H9 (cell line): Measurements from ENCODE around the gene HPDL. TPM values are rescaled to one million over a fixed set of nuclear protein-coding genes. Genes with fewer than 3 reads are reported as not detected.
A peak's percentile ranks its signal among the peaks of the same experiment; 100 is the strongest.

Experiments
- DNase-seq: peaks from one replicate; pipeline ENCODE4 v3.0.0-alpha.2; 2017
- H2AFZ ChIP-seq: one replicate; pipeline ENCODE4 v1.6.1; 2013; ENCODE audit warnings: mild to moderate bottlenecking, low read length, control low read depth, moderate library complexity
- H2AK5ac ChIP-seq: 2 replicates; pipeline ENCODE4 v1.6.1; 2013; ENCODE audit warnings: low read length, control low read depth, mixed read lengths; ENCODE audit not compliant: insufficient read length
- H2BK120ac ChIP-seq: one replicate; pipeline ENCODE4 v1.6.1; 2013; ENCODE audit warnings: low read depth, mild to moderate bottlenecking, low read length, control low read depth, inconsistent platforms; ENCODE audit not compliant: poor library complexity, severe bottlenecking
- H2BK12ac ChIP-seq: 2 replicates; pipeline ENCODE4 v1.6.1; 2013; ENCODE audit warnings: low read length, control low read depth, mixed read lengths, low read depth; ENCODE audit not compliant: insufficient read length
- H2BK15ac ChIP-seq: 2 replicates; pipeline ENCODE4 v1.6.1; 2013; ENCODE audit warnings: low read depth, low read length, control low read depth
- H2BK20ac ChIP-seq: one replicate; pipeline ENCODE4 v1.6.1; 2013; ENCODE audit warnings: low read depth, mild to moderate bottlenecking, low read length, control low read depth, inconsistent platforms; ENCODE audit not compliant: poor library complexity, severe bottlenecking
- H2BK5ac ChIP-seq: 2 replicates; pipeline ENCODE4 v1.6.1; 2013; ENCODE audit warnings: low read length, control low read depth, mixed read lengths; ENCODE audit not compliant: insufficient read length
- H3K14ac ChIP-seq: 2 replicates; pipeline ENCODE4 v1.6.1; 2013; ENCODE audit warnings: low read length, control low read depth; ENCODE audit not compliant: insufficient read depth
- H3K18ac ChIP-seq: 2 replicates; pipeline ENCODE4 v1.6.1; 2013; ENCODE audit warnings: low read depth, mild to moderate bottlenecking, mixed read lengths, low read length, control low read depth; ENCODE audit not compliant: insufficient read length
- H3K23ac ChIP-seq: 2 replicates; pipeline ENCODE4 v1.6.1; 2013; ENCODE audit warnings: low read length, control low read depth, mixed read lengths, low read depth; ENCODE audit not compliant: insufficient read length
- H3K23me2 ChIP-seq: 2 replicates; pipeline ENCODE4 v1.6.1; 2013; ENCODE audit warnings: low read depth, mild to moderate bottlenecking, mixed read lengths, low read length, control low read depth; ENCODE audit not compliant: insufficient read length, poor library complexity, severe bottlenecking
- H3K27ac ChIP-seq: 2 replicates; pipeline ENCODE4 v1.5.1; 2013; ENCODE audit warnings: low read length, control low read depth, mixed read lengths, low read depth; ENCODE audit not compliant: insufficient read length
- H3K27me3 ChIP-seq: 2 replicates; pipeline ENCODE4 v1.6.1; 2013; ENCODE audit warnings: low read length, control low read depth, inconsistent platforms; ENCODE audit not compliant: insufficient read depth
- H3K4ac ChIP-seq: 2 replicates; pipeline ENCODE4 v1.6.1; 2013; ENCODE audit warnings: low read depth, mild to moderate bottlenecking, control low read depth, inconsistent platforms, low read length, moderate library complexity
- H3K4me1 ChIP-seq: 2 replicates; pipeline ENCODE4 v1.6.1; 2013; ENCODE audit warnings: low read length, control low read depth, inconsistent platforms; ENCODE audit not compliant: insufficient read depth
- H3K4me2 ChIP-seq: 2 replicates; pipeline ENCODE4 v1.6.1; 2013; ENCODE audit warnings: low read length, control low read depth, mixed read lengths; ENCODE audit not compliant: insufficient read length, insufficient read depth
- H3K56ac ChIP-seq: 2 replicates; pipeline ENCODE4 v1.6.1; 2013; ENCODE audit warnings: low read depth, mild to moderate bottlenecking, mixed read lengths, low read length, control low read depth; ENCODE audit not compliant: insufficient read length
- H3K79me1 ChIP-seq: 2 replicates; pipeline ENCODE4 v1.6.1; 2013; ENCODE audit warnings: low read depth, mild to moderate bottlenecking, moderate library complexity, low read length, control low read depth, inconsistent platforms; ENCODE audit not compliant: insufficient read depth, poor library complexity, severe bottlenecking
- H3K79me2 ChIP-seq: 2 replicates; pipeline ENCODE4 v1.6.1; 2013; ENCODE audit warnings: low read length, control low read depth, inconsistent platforms; ENCODE audit not compliant: insufficient read depth
- H3K9ac ChIP-seq: 2 replicates; pipeline ENCODE4 v1.6.1; 2013; ENCODE audit warnings: low read length, control low read depth, mixed read lengths; ENCODE audit not compliant: insufficient read length; ENCODE audit errors: extremely low read depth
- H3K9me3 ChIP-seq: one replicate; pipeline ENCODE4 v1.6.1; 2013; ENCODE audit warnings: low read depth, low read length, inconsistent platforms; ENCODE audit not compliant: control insufficient read depth
- H3T11ph ChIP-seq: one replicate; pipeline ENCODE4 v1.6.1; 2013; ENCODE audit warnings: mild to moderate bottlenecking, low read length, control low read depth, inconsistent platforms
- H4K20me1 ChIP-seq: one replicate; pipeline ENCODE4 v1.6.1; 2013; ENCODE audit not compliant: control insufficient read depth, insufficient read length, insufficient read depth
- H4K5ac ChIP-seq: 2 replicates; pipeline ENCODE4 v1.6.1; 2013; ENCODE audit warnings: low read depth, mild to moderate bottlenecking, mixed read lengths, low read length, control low read depth; ENCODE audit not compliant: insufficient read length
- H4K8ac ChIP-seq: replicated peaks from 2 replicates; pipeline ENCODE4 v1.6.1; 2013; ENCODE audit warnings: low read length, control low read depth, mixed read lengths, low read depth; ENCODE audit not compliant: insufficient read length
- H4K91ac ChIP-seq: 2 replicates; pipeline ENCODE4 v1.6.1; 2013; ENCODE audit warnings: low read depth, mild to moderate bottlenecking, moderate library complexity, mixed read lengths, low read length, control low read depth; ENCODE audit not compliant: insufficient read length
- H3K27ac Mint-ChIP-seq, 3 experiments: 2 replicates in 2 of 3; 3 replicates in 1 of 3; pipeline ENCODE4 v1.8.0; 2020 to 2021; ENCODE audit warnings: mixed read lengths in 3 of 3, mild to moderate bottlenecking in 1 of 3, moderate library complexity in 1 of 3
- H3K27me3 Mint-ChIP-seq: 2 replicates; pipeline ENCODE4 v1.8.0; 2021; ENCODE audit warnings: low read depth, mild to moderate bottlenecking, moderate library complexity, mixed read lengths
- H3K36me3 Mint-ChIP-seq, 3 experiments: 2 replicates in 2 of 3; 3 replicates in 1 of 3; pipeline ENCODE4 v1.8.0; 2020 to 2021; ENCODE audit warnings: low read depth in 3 of 3, mixed read lengths in 3 of 3; ENCODE audit not compliant: insufficient read depth in 1 of 3
- H3K4me1 Mint-ChIP-seq, 2 experiments: 2 replicates each; pipeline ENCODE4 v1.8.0; 2020; ENCODE audit warnings: mixed read lengths in 2 of 2
- H3K4me3 Mint-ChIP-seq, 2 experiments: 2 replicates in 1 of 2; 3 replicates in 1 of 2; pipeline ENCODE4 v1.8.0; 2020 to 2021; ENCODE audit warnings: mild to moderate bottlenecking in 2 of 2, mixed read lengths in 2 of 2, moderate library complexity in 1 of 2
- H3K9me3 Mint-ChIP-seq, 2 experiments: 2 replicates in 1 of 2; 3 replicates in 1 of 2; pipeline ENCODE4 v1.8.0; 2020; ENCODE audit warnings: mild to moderate bottlenecking in 2 of 2, mixed read lengths in 2 of 2, moderate library complexity in 1 of 2
- WGBS: extraction: QIAGEN DNeasy Blood & Tissue Kit; methylation state at CpG from one replicate; pipeline ENCODE4 v1.1.7; 2013; ENCODE audit warnings: missing lambda C conversion rate, low lambda C conversion rate, mixed read lengths; ENCODE audit not compliant: insufficient read length; ENCODE audit errors: extremely low coverage; 5-methylcytosine and 5-hydroxymethylcytosine counted together
- total RNA-seq: library from RNA; stranded (reverse); gene quantifications from 2 replicates; pipeline ENCODE4 v1.2.1, GENCODE V29; 2021
- TF ChIP-seq, protein P1 (sequence below): fragments of 200-600 bp; sonication (generic); conservative IDR thresholded peaks from 3 replicates; pipeline ENCODE4 v1.8.0; 2021; ENCODE audit warnings: antibody characterized with exemption, mild to moderate bottlenecking

Gene HPDL
- total RNA-seq, 1 experiment from 2014 or later, result 10.6 TPM

DNA sequence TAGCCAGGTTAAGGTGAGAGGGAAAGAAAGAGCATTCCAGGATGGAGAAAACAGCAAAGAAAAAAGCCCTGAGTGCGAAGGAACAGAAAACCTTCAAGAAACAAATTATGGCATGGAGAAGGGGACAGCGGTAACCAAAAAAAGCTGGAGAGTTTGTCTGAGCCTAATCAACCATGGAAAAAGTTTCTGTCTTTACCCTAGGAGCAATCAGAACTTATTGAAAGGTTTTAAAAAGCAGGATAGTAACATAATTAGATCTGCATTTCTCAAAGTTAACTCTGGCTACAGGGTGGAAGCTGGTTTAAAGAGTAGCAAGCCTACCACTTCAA, 26.1 kb upstream of the HPDL start:
- Mint-ChIP-seq H3K9me3 (no peaks in the 10 kb centered on the region), H3K27me3 (no peaks in the 10 kb centered on the region), H3K27ac (peak overlapping the region in 1 of 3 experiments; percentile 46; a peak in 1 of 7 replicates), H3K36me3 (no peaks in the 10 kb centered on the region), H3K4me1 (peaks cover 34 to 35% of the 10 kb centered on the region in 2 experiments), H3K4me3 (no peak overlapping the region)
- no CpG with 5 or more reads among the region's 2 CpGs for WGBS
- Histone ChIP-seq H2BK12ac (no peak overlapping the region), H3K79me1 (no peaks in the 10 kb centered on the region), H3K23me2 (peaks cover 9% of the 10 kb centered on the region), H3K27ac (no peak overlapping the region), H4K5ac (no peak overlapping the region), H4K20me1 (no peaks in the 10 kb centered on the region), H4K8ac (no peak overlapping the region), H2BK20ac (no peak overlapping the region), H3K56ac (no peak overlapping the region), H3T11ph (no peak overlapping the region), H4K91ac (no peak overlapping the region), H2AFZ (no peak overlapping the region), H2BK15ac (no peak overlapping the region), H3K27me3 (no peaks in the 10 kb centered on the region), H3K9me3 (no peaks in the 10 kb centered on the region), H3K18ac (no peak overlapping the region), H3K23ac (no peak overlapping the region), H3K9ac (no peak overlapping the region), H3K79me2 (no peaks in the 10 kb centered on the region), H2AK5ac (no peak overlapping the region), H2BK120ac (no peak overlapping the region), H2BK5ac (no peak overlapping the region), H3K4me2 (no peak overlapping the region), H3K14ac (no peak overlapping the region), H3K4ac (no peak overlapping the region), H3K4me1 (peaks cover 8% of the 10 kb centered on the region)
- TF ChIP-seq, protein P1, sequence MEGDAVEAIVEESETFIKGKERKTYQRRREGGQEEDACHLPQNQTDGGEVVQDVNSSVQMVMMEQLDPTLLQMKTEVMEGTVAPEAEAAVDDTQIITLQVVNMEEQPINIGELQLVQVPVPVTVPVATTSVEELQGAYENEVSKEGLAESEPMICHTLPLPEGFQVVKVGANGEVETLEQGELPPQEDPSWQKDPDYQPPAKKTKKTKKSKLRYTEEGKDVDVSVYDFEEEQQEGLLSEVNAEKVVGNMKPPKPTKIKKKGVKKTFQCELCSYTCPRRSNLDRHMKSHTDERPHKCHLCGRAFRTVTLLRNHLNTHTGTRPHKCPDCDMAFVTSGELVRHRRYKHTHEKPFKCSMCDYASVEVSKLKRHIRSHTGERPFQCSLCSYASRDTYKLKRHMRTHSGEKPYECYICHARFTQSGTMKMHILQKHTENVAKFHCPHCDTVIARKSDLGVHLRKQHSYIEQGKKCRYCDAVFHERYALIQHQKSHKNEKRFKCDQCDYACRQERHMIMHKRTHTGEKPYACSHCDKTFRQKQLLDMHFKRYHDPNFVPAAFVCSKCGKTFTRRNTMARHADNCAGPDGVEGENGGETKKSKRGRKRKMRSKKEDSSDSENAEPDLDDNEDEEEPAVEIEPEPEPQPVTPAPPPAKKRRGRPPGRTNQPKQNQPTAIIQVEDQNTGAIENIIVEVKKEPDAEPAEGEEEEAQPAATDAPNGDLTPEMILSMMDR, result no peak
- no peak for DNase-seq
